ENCODE results near the gene HABP4.

The HABP4 gene

DNA sequence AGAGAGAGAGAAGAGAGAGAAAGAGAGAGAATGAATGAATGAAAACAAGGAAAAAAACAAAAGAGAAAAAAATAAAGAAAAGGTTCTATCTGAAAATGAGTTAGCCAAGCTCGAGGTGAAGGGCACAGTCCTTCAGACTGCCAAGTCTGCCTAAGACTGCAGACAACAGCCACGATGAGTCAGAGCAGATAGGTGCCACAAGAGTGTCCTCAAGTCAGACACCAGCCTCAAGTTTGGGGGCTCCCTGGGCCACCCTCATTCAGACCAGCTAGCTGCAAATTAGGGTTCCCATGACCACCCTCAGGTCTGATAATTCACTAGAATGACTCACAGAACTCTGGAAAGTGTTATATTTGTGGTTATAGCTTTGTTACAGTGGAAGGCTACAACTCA, 13.9 kb upstream of the HABP4 start:
- Histone ChIP-seq H3K79me2 (no peaks in the 10 kb centered on the region), H3K9ac (no peak overlapping the region), H3K4me2 (ENCODE audit: low read length) (no peak overlapping the region), H3K27ac (no peak overlapping the region), H3K27me3 (ENCODE audit: control insufficient read depth, insufficient read depth, low read length) (no peaks in the 10 kb centered on the region), H3K4me1 (no peaks in the 10 kb centered on the region), H2AFZ (no peak overlapping the region), H3K9me3 (ENCODE audit: control insufficient read depth, low read length) (no peaks in the 10 kb centered on the region), H3K36me3 (ENCODE audit: control insufficient read depth, insufficient read depth, low read length) (no peaks in the 10 kb centered on the region), H3K4me3 (ENCODE audit: low read depth, low read length) (no peak overlapping the region)
- no peak for TF ChIP-seq CTCF (IDR thresholded peaks at IDR 0.05)

GRCh38 chr9:96436456-96437126, 13.4 kb upstream of the HABP4 start:
- Histone ChIP-seq H3K4me2 (ENCODE audit: low read length) (no peak overlapping the region), H3K4me3 (ENCODE audit: low read depth, low read length) (no peak overlapping the region), H3K36me3 (ENCODE audit: control insufficient read depth, insufficient read depth, low read length) (no peaks in the 10 kb centered on the region), H3K9ac (no peak overlapping the region), H3K27me3 (ENCODE audit: control insufficient read depth, insufficient read depth, low read length) (no peaks in the 10 kb centered on the region), H3K4me1 (no peaks in the 10 kb centered on the region), H2AFZ (no peak overlapping the region), H3K9me3 (ENCODE audit: control insufficient read depth, low read length) (no peaks in the 10 kb centered on the region), H3K27ac (no peak overlapping the region), H3K79me2 (no peaks in the 10 kb centered on the region)
- no peak for TF ChIP-seq CTCF (IDR thresholded peaks at IDR 0.05)

DNA sequence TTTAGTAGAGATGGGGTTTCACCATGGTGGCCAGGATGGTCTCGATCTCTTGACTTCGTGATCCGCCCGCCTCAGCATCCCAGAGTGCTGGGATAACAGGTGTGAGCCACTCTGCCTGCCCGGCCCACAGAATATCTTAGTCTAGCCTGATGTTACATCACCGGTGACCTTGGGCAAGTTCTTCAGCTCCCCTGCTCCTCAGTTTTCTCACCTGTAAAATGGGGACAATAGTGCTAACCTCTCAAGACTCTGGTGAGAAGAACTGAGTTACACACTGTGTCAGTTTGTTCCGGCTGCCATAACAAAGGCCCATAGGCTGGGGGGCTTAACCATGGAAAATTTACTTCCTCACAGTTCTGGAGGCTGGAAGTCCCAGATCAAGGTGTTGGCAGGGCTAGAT, 12.5 kb upstream of the HABP4 start:
- no peaks in the 10 kb centered on the region for H3K79me2 ChIP-seq
- H3K4me1 ChIP-seq: no peaks in the 10 kb centered on the region
- no peak overlapping the region for H3K27ac ChIP-seq
- no peak overlapping the region for H2AFZ ChIP-seq
- TF ChIP-seq CTCF (IDR thresholded peaks at IDR 0.05): no peak
- no peak overlapping the region for H3K9ac ChIP-seq
- H3K4me3 ChIP-seq (ENCODE audit: low read depth, low read length): no peak overlapping the region
- no peaks in the 10 kb centered on the region for H3K9me3 ChIP-seq (ENCODE audit: control insufficient read depth, low read length)
- H3K36me3 ChIP-seq (ENCODE audit: control insufficient read depth, insufficient read depth, low read length): no peaks in the 10 kb centered on the region
- no peak overlapping the region for H3K4me2 ChIP-seq (ENCODE audit: low read length)
- no peaks in the 10 kb centered on the region for H3K27me3 ChIP-seq (ENCODE audit: control insufficient read depth, insufficient read depth, low read length)

DNA sequence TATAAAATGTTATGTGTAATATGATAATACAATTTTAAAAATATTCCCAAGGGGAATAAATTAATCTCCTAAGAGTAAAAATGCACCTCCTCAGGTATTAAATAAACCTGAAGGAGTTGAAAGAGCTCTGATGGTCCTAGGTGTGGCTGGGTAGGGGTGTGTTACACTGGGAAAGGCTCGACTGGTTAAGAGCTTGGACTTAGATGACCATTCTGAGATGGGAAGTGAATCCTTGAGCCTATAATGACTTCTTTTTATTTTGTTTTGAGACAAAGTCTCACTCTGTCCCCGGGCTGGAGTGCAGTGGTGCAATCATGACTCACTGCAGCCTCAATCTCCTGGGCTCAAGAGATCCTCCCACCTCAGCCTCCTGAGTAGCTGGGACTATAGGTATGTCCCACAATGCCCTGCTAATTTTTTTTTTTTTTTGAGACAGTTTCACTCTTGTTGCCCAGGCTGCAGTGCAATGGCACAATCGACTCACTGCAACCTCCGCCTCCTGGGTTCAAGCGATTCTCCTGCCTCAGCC, 9.2 kb upstream of the HABP4 start:
- no peaks in the 10 kb centered on the region for H3K9me3 ChIP-seq (ENCODE audit: control insufficient read depth, low read length)
- no peaks in the 10 kb centered on the region for H3K27me3 ChIP-seq (ENCODE audit: control insufficient read depth, insufficient read depth, low read length)
- no peak overlapping the region for H3K27ac ChIP-seq
- H3K9ac ChIP-seq: no peak overlapping the region
- no peaks in the 10 kb centered on the region for H3K36me3 ChIP-seq (ENCODE audit: control insufficient read depth, insufficient read depth, low read length)
- no peak overlapping the region for H3K4me2 ChIP-seq (ENCODE audit: low read length)
- no peaks in the 10 kb centered on the region for H3K79me2 ChIP-seq
- H3K4me3 ChIP-seq (ENCODE audit: low read depth, low read length): no peak overlapping the region
- H3K4me1 ChIP-seq: no peaks in the 10 kb centered on the region
- no peak for TF ChIP-seq CTCF (IDR thresholded peaks at IDR 0.05)
- H2AFZ ChIP-seq: no peak overlapping the region

Measured in parathyroid adenoma (tissue), 2 donors.